Hepatocyte (in vitro differentiated cells): Measurements from ENCODE around the gene NFIA. TPM values are rescaled to one million over a fixed set of nuclear protein-coding genes. Genes with fewer than 3 reads are reported as not detected.

Source experiments
- DNase-seq: peaks from one replicate; pipeline ENCODE4 v3.0.0-alpha.2; 2016; ENCODE audit warnings: low spot score
- H2AFZ ChIP-seq: fragments of 200-600 bp; sonication (generic); 2 replicates; pipeline ENCODE4 v1.6.0; 2016; ENCODE audit warnings: antibody characterized with exemption, mild to moderate bottlenecking
- H3K27ac ChIP-seq: fragments of 200-600 bp; sonication (generic); 2 replicates; pipeline ENCODE4 v1.5.1; 2016; ENCODE audit warnings: mild to moderate bottlenecking
- H3K27me3 ChIP-seq: fragments of 200-600 bp; sonication (generic); 2 replicates; pipeline ENCODE4 v1.6.1; 2016
- H3K36me3 ChIP-seq: fragments of 200-600 bp; sonication (generic); replicated peaks from 2 replicates; pipeline ENCODE4 v1.5.1; 2016; ENCODE audit warnings: low read depth; ENCODE audit not compliant: insufficient read depth
- H3K4me1 ChIP-seq: fragments of 200-600 bp; sonication (generic); 2 replicates; pipeline ENCODE4 v1.5.1; 2016; ENCODE audit warnings: mild to moderate bottlenecking, moderate library complexity; ENCODE audit not compliant: insufficient read depth
- H3K4me2 ChIP-seq: fragments of 200-600 bp; sonication (generic); 2 replicates; pipeline ENCODE4 v1.6.0; 2016
- H3K4me3 ChIP-seq: fragments of 200-600 bp; sonication (generic); 2 replicates; pipeline ENCODE4 v1.5.1; 2016; ENCODE audit warnings: mild to moderate bottlenecking
- H3K79me2 ChIP-seq: fragments of 200-600 bp; sonication (generic); 2 replicates; pipeline ENCODE4 v1.6.0; 2017; ENCODE audit warnings: mild to moderate bottlenecking
- H3K9me2 ChIP-seq: fragments of 200-600 bp; sonication (generic); replicated peaks from 2 replicates; pipeline ENCODE4 v1.6.0; 2017; ENCODE audit warnings: mild to moderate bottlenecking; ENCODE audit not compliant: insufficient read depth
- H3K9me3 ChIP-seq: fragments of 200-600 bp; sonication (generic); 2 replicates; pipeline ENCODE4 v1.5.1; 2016; ENCODE audit warnings: low read depth, mild to moderate bottlenecking
- H4K20me1 ChIP-seq: fragments of 200-600 bp; sonication (generic); 2 replicates; pipeline ENCODE4 v1.6.0; 2016; ENCODE audit warnings: mild to moderate bottlenecking; ENCODE audit not compliant: insufficient read depth, poor library complexity, severe bottlenecking
- CTCF ChIP-seq: fragments of 200-600 bp; sonication (generic); IDR thresholded peaks from 2 replicates; pipeline ENCODE4 v1.5.1; 2016; ENCODE audit warnings: antibody characterized with exemption, mild to moderate bottlenecking; ENCODE audit not compliant: poor library complexity
- EZH2 ChIP-seq: fragments of 200-600 bp; sonication (generic); IDR thresholded peaks from 2 replicates; pipeline ENCODE4 v1.6.1; 2016; ENCODE audit warnings: antibody characterized with exemption, mild to moderate bottlenecking, borderline replicate concordance
- EZH2phosphoT487 ChIP-seq: fragments of 200-600 bp; sonication (generic); IDR thresholded peaks from one replicate; pipeline ENCODE4 v1.6.1; 2018; ENCODE audit warnings: antibody characterized with exemption, mild to moderate bottlenecking, low read depth, moderate library complexity; ENCODE audit not compliant: unreplicated experiment, severe bottlenecking
- WGBS: methylation state at CpG from one replicate; pipeline ENCODE4 v1.1.6; 2016; ENCODE audit warnings: low lambda C conversion rate; ENCODE audit errors: missing lambda C conversion rate; 5-methylcytosine and 5-hydroxymethylcytosine counted together
- polyA plus RNA-seq: library from polyadenylated mRNA; unstranded; fragments of >200 nt; fragmentation: Nextera tagmentation; extraction: Ambion mirVana; gene quantifications from 2 replicates; pipeline ENCODE4 v1.2.1, GENCODE V29; 2016
- total RNA-seq: library from RNA; depleted of rRNA; stranded (reverse); fragments of >200 nt; gene quantifications from 2 replicates; pipeline ENCODE4 v1.2.3, GENCODE V29; 2014

NFIA gene
- total and polyA plus RNA-seq, 2 experiments from 2014 or later = 15.1 to 18.2 TPM

GRCh38 chr1:61268546-61269240, 186.3 kb downstream of the NFIA start:
- Histone ChIP-seq H3K9me3 (no peaks in the 10 kb centered on the region), H3K27ac (no peak overlapping the region), H3K27me3 (no peaks in the 10 kb centered on the region), H4K20me1 (no peaks in the 10 kb centered on the region), H3K4me2 (no peak overlapping the region), H3K36me3 (no peaks in the 10 kb centered on the region), H3K4me1 (no peaks in the 10 kb centered on the region), H3K79me2 (peaks cover 4% of the 10 kb centered on the region), H3K4me3 (no peak overlapping the region), H3K9me2 (no peaks in the 10 kb centered on the region), H2AFZ (no peak overlapping the region)
- no peak for DNase-seq
- WGBS = 37% methylated on average over 9 of the region's 9 CpGs
- TF ChIP-seq CTCF (no peak), EZH2phosphoT487 (no peak), EZH2 (no peak)

GRCh38 chr1:61269602-61270001, 187.2 kb downstream of the NFIA start:
- H3K36me3 ChIP-seq = no peaks in the 10 kb centered on the region
- H3K27me3 ChIP-seq = no peaks in the 10 kb centered on the region
- H2AFZ ChIP-seq = no peak overlapping the region
- H3K27ac ChIP-seq = no peak overlapping the region
- no peaks in the 10 kb centered on the region for H3K9me3 ChIP-seq
- no peak overlapping the region for H3K4me3 ChIP-seq
- no peaks in the 10 kb centered on the region for H3K79me2 ChIP-seq
- no peaks in the 10 kb centered on the region for H3K9me2 ChIP-seq
- H3K4me2 ChIP-seq = no peak overlapping the region
- 52% methylated on average over 1 of the region's 1 CpG for WGBS
- DNase-seq = no peak
- H4K20me1 ChIP-seq = no peaks in the 10 kb centered on the region
- no peaks in the 10 kb centered on the region for H3K4me1 ChIP-seq
- TF ChIP-seq CTCF (no peak), EZH2 (no peak), EZH2phosphoT487 (no peak)

- Histone ChIP-seq H3K27ac (no peak overlapping the region), H3K27me3 (no peaks in the 10 kb centered on the region), H3K36me3 (no peaks in the 10 kb centered on the region), H4K20me1 (no peaks in the 10 kb centered on the region), H3K9me2 (no peaks in the 10 kb centered on the region), H3K4me3 (no peak overlapping the region), H3K79me2 (no peaks in the 10 kb centered on the region), H3K4me2 (no peak overlapping the region), H2AFZ (no peak overlapping the region), H3K9me3 (no peaks in the 10 kb centered on the region), H3K4me1 (no peaks in the 10 kb centered on the region)
- DNase-seq = no peak
- TF ChIP-seq EZH2 (no peak), CTCF (no peak), EZH2phosphoT487 (no peak)
- WGBS = 97% methylated on average over 2 of the region's 2 CpGs
These were observed 187.7 kb downstream of the NFIA start for GRCh38 chr1:61270107-61270506.
